GM21423 (cell line): ENCODE measurements around the gene ORM2.
"Not testable (repeated sequence)": the region's sequence is repeated elsewhere in the genome, so short reads cannot be mapped to it uniquely, and the experiment has no call there.

Experiments used
- ATAC-seq: cut with Tn5 transposase; IDR thresholded peaks from one replicate; pipeline ENCODE4 v1.9.1; 2021; ENCODE audit warnings: mild to moderate bottlenecking, moderate library complexity; ENCODE audit not compliant: unreplicated experiment

Gene ORM2

DNA sequence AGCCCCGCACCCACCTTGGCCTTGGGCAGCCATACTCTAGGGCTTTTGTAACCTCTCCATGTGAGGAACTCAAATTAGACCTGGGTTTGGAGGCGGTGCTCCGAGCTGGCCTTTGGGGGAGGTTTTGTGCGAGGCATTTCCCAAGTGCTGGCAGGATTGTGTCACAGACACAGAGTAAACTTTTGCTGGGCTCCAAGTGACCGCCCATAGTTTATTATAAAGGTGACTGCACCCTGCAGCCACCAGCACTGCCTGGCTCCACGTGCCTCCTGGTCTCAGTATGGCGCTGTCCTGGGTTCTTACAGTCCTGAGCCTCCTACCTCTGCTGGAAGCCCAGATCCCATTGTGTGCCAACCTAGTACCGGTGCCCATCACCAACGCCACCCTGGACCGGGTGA, at the start of gene ORM2:
Gene ORM2, plus strand, starts transcription at position 245 of the 398 bp plus-strand sequence. Its CDS starts 36 bp downstream, at position 281.
- ATAC-seq = not testable (repeated sequence)

GRCh38 chr9:114280636-114281472, 48.8 kb upstream of the ORM2 start:
- ATAC-seq = no peak

GRCh38 chr9:114281473-114282103, 48.1 kb upstream of the ORM2 start:
- no peak for ATAC-seq

GRCh38 chr9:114282104-114282485, 47.6 kb upstream of the ORM2 start:
- ATAC-seq = no peak

GRCh38 chr9:114282507-114282906, 47.2 kb upstream of the ORM2 start:
- ATAC-seq = no peak

GRCh38 chr9:114282926-114283325, 46.7 kb upstream of the ORM2 start:
- ATAC-seq = no peak

DNA sequence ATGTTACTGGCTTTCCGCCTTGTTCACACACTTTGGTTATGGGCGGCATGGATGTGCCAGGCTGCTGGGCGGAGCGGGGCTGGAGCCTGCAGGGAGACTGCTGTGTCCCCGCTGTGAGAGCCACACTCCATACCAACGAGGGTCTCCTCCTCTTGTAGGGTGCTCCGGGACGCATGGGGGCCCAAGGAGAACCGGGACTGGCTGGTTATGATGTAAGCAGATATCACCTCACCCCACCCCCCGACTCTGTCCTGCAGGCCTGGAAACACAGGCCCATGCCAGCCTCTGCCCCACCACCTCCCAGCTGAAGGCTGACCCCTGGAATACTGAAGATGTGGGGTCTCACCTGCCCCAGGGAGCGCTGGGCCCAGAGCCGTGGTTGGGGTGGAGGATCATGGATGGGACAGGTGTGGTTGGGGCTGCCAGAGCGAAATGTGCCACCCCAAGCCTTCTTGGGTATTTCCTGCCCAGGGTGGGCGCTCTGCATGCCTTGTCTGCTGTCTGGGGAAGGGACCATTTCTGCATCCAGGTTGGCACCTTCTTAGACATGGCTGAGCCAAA, 46.0 kb upstream of the ORM2 start:
- ATAC-seq = no peak

GRCh38 chr9:114284316-114285060, 45.2 kb upstream of the ORM2 start:
- ATAC-seq = no peak

DNA sequence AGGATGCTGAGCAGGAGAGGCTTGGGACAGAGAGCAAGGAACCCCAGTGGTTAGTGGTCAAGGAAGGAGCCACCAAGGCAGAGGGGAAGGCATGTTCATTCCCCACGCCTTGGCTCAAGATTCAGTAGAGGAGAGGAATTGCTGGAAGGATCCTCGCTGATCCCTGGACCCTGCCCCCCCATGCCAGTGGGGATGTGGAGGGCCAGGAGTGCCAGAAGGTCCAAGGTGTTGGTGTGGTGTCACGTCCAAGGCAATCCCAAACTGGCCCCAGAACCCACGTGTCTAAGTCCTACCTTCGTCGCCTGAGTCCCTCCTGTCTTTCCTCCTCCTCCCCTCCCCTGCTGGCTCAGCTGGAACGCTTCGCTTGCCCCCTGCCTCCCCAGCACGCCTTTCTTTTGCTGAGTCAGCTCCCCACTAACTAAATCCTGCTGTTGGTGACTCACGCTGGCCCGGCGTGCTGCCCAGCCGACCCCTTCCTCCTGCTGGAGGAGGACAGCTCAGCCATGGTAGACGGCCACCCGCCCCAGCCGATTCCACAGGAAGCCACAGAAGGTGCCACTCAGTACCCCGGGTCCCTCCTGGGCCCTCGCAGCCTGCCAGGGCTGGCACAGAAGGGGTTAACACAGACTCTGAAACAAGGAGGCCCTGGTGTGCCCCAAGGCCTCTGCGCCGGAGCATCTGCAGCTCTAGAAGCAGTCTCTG, 44.4 kb upstream of the ORM2 start:
- ATAC-seq = no peak

DNA sequence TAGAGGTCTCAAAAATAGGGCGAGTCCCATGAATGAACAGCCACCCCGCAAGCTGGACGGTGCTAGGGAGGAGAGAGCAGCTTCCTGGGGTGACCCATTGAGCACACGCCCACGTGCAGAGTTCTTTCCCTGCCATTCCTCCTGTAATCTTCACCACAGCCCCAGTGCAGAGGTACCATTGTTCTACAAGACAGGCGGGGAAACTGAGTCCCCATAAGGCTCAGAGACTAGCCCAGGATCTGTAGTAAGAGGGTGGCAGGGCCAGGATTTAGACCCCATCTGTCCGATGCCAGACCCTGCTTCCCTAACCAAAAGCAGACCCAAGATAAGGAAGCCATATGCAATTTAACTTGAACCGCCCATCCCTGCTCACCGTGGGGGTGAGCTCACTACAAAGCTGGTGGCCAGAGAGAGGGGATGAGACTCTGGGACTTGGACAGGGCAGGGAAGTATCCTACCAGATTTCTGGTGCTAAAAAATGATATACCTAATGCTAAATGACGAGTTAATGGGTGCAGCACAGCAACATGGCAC, 43.5 kb upstream of the ORM2 start:
- ATAC-seq = no peak

- ATAC-seq = no peak
Observed at GRCh38 chr9:114287001-114287762, 42.5 kb upstream of the ORM2 start.

- ATAC-seq = no peak
Observed at GRCh38 chr9:114287763-114288192, 41.9 kb upstream of the ORM2 start.

GRCh38 chr9:114288193-114289091, 41.2 kb upstream of the ORM2 start:
- no peak for ATAC-seq

DNA sequence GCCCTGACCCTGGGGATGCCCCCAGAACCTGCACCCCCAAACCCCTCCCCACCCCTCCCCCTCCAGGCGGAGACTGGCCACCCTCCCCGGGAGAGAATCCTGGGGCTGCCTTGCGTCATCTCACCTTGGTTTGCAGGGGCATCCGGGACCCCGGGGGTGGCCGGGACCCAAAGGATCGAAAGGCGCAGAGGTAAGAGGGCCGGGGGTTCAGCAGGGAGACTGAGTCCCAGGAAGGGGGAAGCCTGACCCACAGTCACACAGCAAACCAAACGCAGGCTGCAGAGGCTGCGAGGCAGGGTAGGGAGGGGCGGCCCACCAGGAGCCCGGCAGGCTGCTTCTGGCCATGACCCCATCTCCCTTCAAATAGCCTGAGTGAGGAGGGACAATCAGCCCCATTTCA, 40.6 kb upstream of the ORM2 start:
- no peak for ATAC-seq

GRCh38 chr9:114289571-114290481, 39.8 kb upstream of the ORM2 start:
- ATAC-seq = no peak

GRCh38 chr9:114290561-114290986, 39.1 kb upstream of the ORM2 start:
- ATAC-seq = no peak

GRCh38 chr9:114291064-114291474, 38.6 kb upstream of the ORM2 start:
- ATAC-seq = no peak
